HG03521 (cell line): ENCODE data around the gene FAM83E.
A peak's percentile ranks its signal among the peaks of the same experiment; 100 is the strongest.
"Not testable (repeated sequence)": the region's sequence is repeated elsewhere in the genome, so short reads cannot be mapped to it uniquely, and the experiment has no call there.

Source experiments
- ATAC-seq: cut with Tn5 transposase; IDR thresholded peaks from one replicate; pipeline ENCODE4 v1.9.1; 2021; ENCODE audit warnings: mild to moderate bottlenecking, moderate library complexity; ENCODE audit not compliant: unreplicated experiment

Gene FAM83E

DNA sequence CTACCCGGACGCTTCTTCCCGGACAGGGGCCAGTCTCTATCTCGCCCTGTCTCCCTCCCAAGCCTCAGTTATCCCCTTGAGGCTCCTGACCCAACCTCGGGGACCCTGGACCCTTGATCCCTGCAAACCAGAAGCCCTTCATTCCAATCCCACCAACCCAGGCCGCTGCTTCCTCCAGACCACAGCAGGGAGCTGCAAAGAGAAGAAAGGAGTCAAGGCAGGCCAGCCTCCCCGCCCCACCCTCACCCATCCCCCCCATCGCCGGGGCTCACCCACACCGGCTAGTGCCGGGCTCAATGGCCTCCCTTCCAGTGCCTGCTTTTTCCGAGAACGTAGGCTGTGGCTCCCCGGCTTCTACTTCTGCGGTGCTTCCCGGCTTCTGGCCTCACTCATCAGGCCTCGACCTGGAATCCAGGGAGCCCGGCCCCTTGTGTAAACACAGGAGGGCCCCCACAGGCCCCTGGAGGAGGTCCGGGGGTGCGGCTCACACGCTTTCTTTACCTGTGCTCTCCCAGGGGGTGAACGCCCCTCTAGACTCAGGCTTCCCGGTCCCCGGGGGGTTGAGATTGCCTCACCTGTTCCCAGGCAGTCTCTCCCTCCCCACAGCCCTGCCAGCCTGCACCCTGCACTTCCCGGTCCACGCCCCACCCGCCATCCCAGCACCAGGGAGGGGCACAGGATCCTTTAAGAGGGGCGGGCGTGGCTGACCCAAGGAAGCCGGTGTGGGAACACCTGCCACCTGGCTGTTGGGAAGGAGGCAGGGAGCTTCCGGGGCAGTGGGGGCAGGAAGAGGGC is at the start of gene FAM83E:
Gene FAM83E, minus strand, starts transcription at position 641 of the 795 bp plus-strand sequence. CDS start 1,704 bp downstream, outside the sequence.
- ATAC-seq: no peak

DNA sequence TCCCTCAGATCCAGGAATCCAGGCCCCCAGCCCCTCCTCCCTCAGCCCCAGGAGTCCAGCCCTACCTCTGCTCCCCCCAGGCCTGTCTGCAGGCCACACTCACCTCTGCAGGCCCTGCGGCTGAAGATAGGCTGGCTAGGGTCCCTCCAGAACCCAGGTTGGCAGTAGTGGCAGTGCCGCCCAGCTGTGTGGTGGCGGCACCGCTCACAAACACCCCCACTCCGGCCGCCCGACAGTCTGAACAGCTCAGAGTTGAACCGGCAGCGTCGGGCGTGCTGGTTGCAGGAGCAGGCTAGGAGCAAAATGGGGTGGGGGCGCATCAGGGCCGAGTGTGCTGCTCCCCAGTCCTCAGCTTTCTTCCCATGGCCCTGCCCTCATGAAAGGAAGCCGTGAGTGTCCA is 49.6 kb upstream of the FAM83E start:
- ATAC-seq: no peak

DNA sequence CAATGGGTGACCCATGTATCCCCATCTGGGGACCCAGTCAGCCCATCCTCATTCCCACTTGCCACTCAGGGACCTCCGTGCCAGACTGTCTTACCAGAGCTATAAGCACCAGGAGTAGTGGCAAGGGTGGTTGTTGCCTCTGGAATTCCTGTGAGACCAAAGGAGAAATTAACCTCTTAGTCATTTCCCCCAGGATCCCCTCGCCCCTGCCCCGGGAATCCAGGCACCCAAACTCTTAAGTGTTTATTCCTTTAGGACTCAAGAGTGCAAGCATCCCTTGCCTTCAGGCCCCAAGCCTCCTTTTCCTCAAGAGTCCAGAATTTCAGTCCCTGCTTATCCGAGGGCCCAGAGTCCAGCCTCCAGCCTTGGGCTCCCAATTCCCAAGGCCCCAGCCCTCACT is 48.8 kb upstream of the FAM83E start:
- no peak for ATAC-seq

DNA sequence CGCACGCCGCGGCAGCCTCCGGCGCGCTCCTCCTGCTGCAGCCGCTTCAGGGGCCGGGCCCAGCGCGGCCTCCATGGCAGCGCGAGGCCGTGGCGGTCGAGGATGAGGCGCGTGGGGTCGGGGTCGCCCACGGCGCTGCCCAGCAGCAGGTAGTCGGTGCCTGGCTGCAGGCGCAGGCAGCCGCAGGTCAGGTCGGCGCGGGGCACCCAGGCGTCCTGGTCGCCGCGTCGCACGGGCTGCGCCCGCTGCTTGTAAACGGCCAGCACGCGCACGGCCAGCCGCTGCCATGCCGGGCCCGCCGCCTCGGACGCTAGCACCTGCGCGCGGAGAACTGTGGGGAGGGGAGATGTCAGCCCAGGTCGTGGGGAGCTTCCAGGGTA is 46.8 kb upstream of the FAM83E start:
- no peak for ATAC-seq

DNA sequence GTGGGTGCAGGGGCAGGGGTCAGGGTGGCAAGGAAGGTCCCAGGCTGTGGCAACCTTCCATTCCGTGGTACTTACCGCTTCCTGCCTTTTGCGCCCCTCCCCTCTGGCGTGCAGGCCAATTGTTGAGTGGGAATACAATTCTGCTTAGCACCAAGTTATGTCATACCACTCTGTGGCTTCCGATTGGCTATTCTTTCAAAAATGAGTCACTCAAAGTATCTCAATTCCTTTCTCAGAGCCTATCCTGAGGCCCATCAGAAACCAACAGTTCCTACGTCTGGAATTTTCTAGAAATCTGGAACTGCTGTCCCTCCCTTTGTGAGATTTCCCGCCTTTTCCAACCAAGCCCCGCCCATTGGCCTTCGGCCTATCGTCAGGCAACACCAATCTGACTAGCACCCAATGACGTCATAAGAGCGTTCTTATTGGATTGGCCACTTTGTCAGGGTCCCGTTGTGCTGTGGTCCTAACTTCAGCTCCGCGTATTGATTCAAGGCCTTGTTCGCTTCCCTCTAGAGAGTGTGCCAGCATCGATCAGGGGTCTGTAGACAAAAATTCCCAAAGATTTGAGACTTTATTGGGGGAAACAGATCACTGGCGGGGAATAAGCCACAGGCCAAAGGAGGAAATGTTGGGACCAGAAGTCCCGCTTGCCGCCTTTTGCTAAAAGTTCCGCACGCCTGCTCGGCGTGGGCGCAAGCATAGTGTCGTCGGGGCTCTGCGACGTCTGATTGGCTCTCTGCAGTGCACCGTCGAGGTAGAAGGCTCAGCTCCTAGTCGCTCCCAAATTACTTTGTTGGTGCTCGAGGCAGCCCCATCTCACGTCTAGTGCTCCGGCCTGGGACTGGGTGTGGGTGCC is 46.2 kb upstream of the FAM83E start:
- ATAC-seq: peak; percentile 71

DNA sequence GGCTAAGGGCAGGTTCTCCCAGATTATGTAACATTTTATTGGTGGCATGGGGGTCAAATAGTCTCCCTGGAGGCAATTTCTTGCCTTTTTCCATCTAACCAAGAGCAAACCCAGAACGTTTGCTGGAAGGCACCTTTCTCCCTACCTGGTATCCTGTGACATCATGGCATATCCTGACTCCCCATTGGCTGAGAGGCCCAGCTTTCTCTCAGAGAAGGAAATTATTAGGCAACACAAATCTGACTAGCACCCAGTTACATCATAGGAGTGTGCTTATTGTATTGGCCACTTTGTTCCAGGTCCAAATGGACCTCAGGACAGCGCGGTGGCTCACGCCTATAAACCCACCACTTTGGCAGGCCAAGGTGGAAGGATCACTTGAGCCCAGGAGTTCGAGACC is 44.9 kb upstream of the FAM83E start:
- ATAC-seq: no peak

DNA sequence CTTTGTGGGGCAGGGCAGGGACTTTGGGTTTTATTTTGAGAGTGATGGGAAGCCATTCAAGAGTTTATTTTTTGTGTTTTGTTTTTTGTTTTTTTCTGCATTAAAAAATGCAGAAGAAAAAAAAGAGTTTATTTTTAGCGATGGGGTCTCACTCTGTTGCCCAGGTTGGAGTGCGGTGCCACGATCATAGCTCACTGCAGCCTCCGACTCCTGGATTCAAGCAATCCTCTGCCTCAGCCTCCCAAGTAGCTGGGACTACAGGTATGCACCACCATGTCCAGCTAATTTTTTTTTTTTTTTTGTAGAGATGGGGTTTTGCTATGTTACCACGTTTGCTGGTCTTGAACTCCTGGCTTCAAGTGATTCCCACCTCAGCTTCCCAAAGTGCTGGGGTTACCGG is 43.6 kb upstream of the FAM83E start:
- no peak for ATAC-seq

DNA sequence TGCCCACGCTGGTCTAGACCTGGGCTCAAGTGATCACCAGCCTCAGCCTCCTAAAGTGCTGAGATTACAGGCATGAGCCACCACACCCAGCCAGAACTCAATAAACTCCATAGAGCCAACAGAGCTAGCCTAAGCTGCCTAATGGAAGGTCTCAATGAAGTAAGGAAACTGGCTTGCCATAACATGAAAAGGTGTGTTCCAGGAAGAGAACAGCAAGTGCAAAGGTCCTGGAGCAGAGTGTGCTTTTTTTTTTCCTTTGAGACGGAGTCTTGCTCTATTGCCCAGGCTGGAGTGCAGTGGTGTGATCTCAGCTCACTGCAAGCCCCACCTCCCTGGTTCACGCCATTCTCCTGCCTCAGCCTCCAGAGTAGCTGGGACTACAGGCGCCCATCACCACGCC is 43.0 kb upstream of the FAM83E start:
- ATAC-seq: not testable (repeated sequence)

DNA sequence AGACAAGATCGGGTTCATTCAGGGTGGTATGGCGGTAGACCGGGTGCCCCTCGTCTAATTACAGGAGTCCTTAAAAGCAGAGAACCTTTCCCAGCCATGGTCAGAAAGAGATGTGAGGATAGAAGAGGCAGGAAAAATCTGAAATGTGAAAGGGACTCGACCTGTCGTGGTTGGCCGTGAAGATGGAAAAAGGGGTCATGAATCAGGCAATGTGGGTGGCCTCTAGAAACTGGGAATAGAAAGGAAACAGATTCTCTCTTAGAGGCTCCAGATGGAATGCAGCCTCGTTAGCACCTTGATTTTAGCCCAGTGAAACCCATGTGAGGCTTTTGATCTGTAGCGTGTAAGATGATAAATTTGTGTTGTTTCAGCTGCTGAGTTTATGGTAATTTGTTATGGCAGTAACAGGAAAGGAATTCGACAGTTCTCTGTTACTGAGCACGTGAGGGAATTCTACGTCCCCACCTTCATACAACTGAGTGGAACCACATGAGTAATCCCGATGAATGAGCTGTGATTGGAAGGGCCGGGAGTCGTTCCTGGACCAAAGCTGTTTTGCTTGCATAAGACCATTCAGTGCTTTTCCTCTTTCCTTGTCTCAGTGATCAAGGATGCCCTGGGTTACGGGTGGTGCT is 42.1 kb upstream of the FAM83E start:
- ATAC-seq: no peak

DNA sequence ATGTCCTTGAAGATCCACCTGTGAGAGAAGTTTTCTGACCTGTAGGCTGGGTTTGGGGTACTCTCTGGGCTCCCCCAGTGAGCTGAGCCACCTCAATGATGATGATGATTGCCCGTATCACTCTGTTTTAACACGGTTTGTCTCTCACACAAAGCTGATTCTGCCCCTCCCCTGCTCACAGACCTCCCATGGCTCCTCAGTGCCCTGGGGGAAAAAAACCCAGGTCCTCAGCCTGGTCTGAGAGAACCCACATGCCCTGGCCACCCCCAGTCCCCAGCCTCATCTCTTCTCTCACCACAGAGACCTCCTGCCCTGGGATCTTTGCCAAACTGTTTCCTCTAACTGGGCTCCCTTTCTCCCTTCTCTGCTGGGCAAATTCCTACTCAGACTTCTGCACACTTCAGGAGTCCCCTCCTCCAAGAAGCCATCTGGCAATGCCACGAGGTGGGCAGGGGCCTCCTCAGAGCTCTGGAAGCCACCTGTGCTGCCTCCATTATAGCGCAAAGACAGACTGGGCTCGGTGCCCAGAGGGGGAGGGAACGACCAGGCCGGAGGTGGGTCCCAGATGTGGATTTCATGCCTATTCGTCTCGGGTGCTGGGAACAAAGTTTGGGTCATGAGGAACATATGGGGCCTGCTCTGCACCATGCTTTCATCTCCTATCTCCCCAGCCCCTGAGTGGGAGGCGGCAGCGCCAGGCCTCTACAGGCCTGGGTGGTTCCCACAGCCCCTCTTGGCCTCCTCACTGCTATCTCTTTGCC is 39.6 kb upstream of the FAM83E start:
- ATAC-seq: no peak

DNA sequence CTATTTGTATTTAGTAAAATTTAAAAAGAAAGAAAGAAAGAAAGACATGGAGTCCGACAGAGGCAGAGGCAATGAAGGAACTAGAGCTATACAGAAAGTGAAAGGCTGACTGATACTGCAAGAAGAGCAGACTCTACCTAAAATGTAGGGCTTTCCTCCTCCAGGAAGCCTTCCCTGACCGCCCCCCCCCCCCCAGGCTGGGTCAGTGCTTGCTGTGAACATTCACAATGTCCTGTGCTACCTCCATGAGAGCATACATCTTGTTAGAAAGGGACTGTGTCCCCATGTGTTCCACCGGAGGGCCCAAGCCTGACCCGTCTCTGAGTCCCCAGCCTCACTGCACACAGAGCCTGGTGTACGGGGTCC is 36.8 kb upstream of the FAM83E start:
- ATAC-seq: no peak

DNA sequence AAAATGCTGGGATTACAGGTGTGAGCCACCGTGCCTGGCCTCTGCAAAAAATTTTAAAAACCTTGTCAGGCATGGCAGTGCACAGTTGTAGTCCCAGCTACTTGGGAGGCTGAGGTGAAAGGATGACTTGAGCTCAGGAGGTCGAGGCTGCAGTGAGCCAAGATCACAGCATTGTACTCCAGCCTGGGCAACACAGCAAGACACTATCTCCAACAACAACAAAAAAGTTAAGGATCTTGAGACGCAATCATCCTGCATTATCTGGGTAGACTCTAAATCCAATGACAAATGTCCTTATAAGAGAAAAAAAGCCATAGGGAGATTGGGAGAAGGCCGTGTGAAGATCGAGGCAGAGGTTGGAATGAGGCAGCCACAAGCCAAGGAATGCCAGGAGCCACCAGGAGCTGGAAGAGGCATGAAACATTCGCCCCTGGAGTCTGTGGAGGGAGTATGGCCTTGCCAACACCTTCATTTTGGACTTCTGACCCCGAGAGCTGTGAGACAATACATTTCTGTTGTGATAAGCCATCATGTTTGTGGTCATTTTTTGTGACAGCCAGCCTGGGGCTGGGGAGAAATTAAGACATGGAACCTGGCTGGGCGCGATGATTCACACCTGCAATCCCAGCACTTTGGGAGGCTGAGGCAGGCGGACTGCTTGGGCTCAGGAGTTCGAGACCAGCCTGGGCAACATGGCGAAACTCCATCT is 36.3 kb upstream of the FAM83E start:
- no peak for ATAC-seq

DNA sequence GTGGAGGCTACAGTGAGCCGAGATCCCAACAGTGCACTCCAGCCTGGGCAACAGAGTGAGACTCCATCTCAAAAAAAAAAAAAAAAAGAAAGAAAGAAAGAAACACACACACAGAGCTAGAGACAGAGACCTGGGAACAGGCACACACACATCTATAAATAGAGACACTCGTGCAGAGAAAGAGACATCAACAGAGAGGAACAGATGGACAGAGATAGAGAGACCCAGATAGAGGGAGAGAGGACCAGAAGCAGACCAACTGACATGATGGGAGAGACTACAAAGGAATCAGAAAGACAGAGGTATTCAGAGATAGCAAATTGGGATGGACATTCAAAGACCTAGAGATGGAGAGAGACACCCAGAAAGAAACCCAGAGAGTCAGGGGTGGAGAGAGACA is 33.3 kb upstream of the FAM83E start:
- ATAC-seq: no peak

DNA sequence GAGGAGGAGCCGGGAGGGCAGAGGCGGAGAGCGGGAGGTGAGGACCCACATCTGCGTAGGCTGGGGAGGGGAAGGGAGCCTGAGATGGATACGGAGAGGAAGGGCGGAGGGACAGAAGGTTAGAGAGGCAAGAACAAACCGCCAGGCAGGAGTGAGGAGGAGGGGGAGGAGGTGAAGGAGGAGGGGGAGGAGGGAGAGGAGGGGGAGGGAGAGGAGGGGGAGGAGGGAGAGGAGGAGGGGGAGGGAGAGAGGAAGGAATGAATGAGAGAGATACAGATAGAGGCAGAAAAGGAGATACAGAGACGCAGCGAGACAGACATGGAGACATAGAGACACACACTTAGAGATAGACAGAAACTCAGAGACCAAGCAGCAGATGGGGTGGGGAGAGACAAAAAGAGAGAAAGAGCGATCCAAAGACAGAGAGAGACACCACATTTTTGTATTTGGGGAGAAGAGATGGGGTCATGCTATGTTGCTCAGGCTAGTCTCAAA is 31.9 kb upstream of the FAM83E start:
- no peak for ATAC-seq

DNA sequence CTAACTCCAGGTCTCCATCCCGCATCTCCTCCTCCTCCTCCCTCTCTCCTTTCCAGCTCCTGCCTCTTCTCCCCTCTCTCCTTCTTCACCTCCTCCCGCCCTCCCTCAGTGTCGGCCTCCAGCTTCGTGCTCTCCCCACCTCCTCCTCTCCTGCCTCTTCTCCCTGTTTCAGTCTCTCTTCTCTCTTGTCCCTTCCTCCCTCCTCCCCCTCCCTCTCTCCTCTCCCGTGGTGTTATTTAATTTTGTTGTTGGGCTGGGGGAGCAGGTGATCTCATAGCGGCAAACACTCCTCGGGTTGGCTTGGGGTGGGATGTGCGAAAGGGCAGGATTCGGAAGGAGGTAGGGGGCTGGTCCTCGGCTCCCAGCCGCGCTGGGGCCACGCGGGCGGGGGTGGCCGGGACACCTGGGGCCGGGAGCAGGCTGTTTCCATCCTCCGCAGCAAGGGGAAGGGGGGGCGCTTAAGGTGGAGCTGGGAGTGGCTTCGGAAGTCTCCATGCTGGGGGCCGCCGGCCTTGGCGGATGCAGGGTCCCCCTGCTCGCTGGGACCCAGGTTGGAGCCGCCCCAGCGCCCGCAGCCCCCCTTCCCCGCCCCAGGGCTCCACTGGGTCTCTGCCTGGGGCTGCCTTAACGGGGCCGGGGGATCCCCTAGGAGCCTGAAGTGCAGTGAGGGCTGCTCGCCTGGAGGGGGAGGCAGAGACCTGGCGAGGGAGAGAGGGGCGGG is 31.3 kb upstream of the FAM83E start, which contains the start of gene CA11:
Gene CA11, minus strand, starts transcription at position 187 of the 721 bp plus-strand sequence. CDS start 555 bp downstream, outside the sequence.
- ATAC-seq: peak; percentile 73

DNA sequence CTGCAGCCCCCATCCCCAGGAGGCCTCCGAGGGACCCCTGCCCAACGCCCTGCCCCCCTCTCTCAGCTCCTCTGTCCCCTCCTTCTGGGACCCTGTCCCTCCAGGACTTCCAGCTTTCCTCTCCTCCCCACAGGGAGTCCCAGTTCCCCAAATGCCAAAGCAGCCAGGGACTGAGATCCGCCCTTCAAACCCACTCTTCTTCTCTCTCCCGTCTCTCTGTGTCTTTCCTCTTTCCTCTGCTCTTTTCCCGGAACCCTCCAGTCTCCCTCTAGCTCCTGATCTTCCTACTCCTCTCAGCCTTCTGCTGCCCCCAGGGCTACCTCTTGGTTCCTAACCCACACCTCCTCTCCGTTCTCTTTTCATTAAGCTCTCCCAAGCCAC is 30.7 kb upstream of the FAM83E start:
- ATAC-seq: no peak

DNA sequence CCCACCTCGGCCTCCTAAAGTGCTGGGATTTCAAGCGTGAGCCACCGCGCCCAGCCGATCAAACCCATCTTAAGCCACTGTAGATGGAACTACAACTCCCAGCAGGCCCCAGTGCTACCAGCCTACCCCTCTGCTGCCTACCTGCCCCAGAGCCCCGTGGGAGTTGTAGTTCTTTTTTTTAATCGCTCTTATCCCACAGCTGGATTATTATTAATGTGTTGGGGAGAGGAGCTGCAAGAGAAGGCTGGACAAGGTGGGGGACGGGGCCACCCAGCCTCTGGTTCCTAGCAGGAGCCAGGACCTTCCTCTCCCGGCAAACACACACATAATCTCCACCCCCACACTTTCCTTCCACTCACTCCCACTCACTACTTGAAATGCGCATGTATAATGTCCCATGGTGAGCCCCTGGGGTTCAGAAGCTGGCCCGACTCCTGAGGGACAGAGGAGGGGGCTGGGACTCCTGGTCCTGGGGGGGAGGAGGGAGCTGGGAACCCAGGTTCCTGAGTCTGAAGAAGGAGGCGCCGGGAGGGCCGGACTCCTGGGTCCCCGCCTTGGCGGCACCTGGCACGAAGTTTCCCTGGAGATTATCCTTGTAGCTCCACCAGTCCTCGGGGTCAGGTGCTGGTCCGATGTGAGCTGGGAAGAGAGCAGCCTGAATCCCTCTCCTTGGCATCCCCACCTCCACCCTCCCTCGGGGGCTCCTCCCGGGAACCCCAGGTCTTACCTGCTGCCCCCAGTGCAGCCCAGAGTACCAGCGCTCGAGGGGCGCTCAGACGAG is 30.2 kb upstream of the FAM83E start:
- no peak for ATAC-seq

DNA sequence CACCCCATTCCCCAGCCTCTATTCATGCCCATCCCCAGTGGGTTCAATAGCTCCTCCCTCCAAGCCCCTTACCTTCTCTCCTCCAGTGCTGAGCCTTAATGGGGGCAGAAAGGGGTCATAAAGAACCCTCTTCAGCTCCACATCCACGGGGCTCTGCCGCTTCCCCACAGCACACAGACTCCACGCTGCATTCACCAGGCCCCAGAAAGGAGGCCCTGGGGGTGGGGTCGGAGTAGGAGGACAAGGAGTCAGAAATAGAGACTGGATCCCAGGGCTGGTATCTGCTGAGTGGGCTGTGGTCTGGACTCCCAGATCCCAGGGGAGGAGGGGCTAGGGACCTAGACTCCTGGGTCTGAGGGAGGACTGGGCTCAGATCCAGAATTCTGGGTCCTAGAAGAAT is 29.5 kb upstream of the FAM83E start:
- ATAC-seq: no peak

DNA sequence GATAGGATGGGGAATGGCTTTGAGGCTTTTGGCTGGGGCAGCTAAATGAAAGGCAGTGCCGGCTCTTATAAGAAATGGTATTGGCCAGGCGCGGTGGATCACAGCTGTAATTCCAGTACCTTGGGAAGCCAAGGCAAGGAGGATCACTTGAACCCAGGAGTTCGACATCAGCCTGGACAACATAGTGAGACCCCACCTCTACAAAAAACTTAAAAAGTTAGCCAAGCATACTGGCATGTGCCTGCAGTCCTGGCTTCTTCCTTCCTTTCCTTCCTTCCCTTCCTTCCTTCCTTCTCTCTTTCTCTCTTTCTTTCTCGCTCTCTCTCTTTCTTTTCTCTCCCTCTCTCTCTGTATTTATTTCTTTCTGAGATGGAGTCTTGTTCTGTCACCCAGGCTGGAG is 28.0 kb upstream of the FAM83E start:
- no peak for ATAC-seq
